ENCODE measurements around the gene ZNHIT3. TPM values are rescaled to one million over a fixed set of nuclear protein-coding genes. Genes with fewer than 3 reads are reported as not detected.

ZNHIT3 gene
- total RNA-seq, 6 experiments from 2014 or later: 11.2 to 16.6 (median 12.5) TPM

GRCh38 chr17:36529121-36529520 lies 42.6 kb downstream of the ZNHIT3 start:
- Histone ChIP-seq H3K4me3 (no peak overlapping the region), H3K27me3 (no peaks in the 10 kb centered on the region), H3K4me1 (peaks cover 0 to 4% (median 2%) of the 10 kb centered on the region in 4 donors), H3K9me3 (no peaks in the 10 kb centered on the region), H3K36me3 (peaks cover 0 to 52% (median 11%) of the 10 kb centered on the region in 4 donors), H3K27ac (no peak overlapping the region)
- no peak for TF ChIP-seq POLR2A (IDR thresholded peaks at IDR 0.05)
- TF ChIP-seq, protein P1, sequence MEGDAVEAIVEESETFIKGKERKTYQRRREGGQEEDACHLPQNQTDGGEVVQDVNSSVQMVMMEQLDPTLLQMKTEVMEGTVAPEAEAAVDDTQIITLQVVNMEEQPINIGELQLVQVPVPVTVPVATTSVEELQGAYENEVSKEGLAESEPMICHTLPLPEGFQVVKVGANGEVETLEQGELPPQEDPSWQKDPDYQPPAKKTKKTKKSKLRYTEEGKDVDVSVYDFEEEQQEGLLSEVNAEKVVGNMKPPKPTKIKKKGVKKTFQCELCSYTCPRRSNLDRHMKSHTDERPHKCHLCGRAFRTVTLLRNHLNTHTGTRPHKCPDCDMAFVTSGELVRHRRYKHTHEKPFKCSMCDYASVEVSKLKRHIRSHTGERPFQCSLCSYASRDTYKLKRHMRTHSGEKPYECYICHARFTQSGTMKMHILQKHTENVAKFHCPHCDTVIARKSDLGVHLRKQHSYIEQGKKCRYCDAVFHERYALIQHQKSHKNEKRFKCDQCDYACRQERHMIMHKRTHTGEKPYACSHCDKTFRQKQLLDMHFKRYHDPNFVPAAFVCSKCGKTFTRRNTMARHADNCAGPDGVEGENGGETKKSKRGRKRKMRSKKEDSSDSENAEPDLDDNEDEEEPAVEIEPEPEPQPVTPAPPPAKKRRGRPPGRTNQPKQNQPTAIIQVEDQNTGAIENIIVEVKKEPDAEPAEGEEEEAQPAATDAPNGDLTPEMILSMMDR (IDR thresholded peaks at IDR 0.05): no peak
- DNase-seq (no peak), ATAC-seq (no peak)
- intact Hi-C loops (cut with DNase I): no loop called here

DNA sequence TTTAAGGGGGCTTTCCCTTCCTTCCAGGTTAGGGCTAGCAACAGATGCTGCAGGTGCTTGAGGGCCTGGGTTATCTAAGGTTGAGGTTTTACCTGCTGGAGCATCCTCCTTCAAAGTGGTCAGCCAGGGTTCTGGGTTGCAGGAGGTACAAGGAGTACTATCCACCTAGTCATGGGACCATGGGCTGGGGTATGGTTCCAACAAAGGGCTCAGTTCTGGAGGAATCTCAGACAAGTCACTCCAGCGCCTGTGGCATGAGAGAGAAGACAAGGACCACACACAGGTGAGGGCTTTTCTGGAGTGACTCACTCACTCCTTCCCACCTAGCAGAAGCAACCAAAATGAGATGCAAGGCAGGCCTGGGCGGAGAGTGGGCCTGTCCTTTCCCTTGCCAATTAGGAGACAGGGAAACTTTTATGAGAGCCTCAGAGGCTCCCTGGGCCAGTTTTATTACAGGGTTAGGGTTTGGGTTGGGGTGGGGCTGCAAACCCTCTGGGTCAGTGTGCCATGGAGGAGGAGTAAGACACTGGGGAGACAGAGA lies 46.0 kb downstream of the ZNHIT3 start:
- Histone ChIP-seq H3K36me3 (peaks cover 0 to 24% (median 3%) of the 10 kb centered on the region in 4 donors), H3K27ac (no peak overlapping the region), H3K4me1 (peaks cover 0 to 7% (median 2%) of the 10 kb centered on the region in 4 donors), H3K27me3 (no peaks in the 10 kb centered on the region), H3K9me3 (no peaks in the 10 kb centered on the region), H3K4me3 (no peak overlapping the region)
- no peak for ATAC-seq
- intact Hi-C loops (cut with DNase I): loop anchor here in 1 of 2 donors (10.0 kb wide), 1 partner anchor 62 kb away; the partner anchor contains the start of gene DHRS11
- TF ChIP-seq, protein P1 (IDR thresholded peaks at IDR 0.05): no peak
- no peak for TF ChIP-seq POLR2A (IDR thresholded peaks at IDR 0.05)
- no CpG with 5 or more reads among the region's 2 CpGs for WGBS (ENCODE audit: insufficient coverage, low coverage, low lambda C conversion rate, missing lambda C conversion rate)
- DNase-seq: no peak

DNA sequence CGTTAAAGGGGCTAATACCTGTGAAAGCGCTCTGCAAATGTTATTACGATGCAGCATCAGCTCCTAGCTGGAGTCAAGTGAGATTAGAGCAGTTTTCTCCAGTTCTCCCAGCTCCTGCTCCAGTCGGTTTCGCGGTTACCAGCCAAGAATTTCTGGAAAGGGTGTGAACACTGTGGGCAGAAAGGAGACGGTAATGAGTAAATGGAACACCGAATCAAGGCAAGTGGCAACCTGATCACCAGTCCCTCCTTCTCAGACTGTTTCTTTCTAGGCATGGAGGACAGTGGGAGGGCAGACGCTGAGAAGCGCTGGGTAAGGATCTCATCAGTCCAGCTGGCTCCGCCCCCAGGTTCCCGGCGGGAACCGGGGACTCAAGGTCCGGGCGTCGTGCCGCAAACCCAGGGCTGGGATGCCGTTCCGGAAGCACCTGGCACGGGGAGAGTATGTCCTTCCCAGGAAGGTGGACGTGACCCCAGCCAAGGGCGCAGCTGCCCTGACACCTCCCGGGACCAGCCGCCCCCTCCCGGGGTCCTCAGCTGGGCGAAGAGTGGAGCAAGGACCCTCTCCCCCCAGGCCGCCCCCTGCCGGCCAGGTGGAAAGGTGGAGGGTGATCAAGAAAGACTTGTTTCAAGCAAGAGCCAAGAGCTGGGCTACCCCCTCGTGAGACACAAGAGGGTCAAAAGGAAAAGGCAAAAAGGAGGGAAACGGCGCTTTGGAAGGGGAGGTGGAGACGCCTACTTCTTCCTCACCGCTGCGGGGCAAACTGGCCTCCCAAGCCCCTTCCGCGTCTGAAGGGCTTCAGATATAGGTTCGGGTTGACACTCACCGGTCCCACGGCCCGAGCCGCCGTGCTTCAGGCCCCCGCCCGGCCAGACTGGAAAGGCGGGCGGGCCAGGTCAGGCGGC lies 47.7 kb downstream of the ZNHIT3 start:
- no peak for TF ChIP-seq POLR2A (IDR thresholded peaks at IDR 0.05)
- TF ChIP-seq, protein P1 (IDR thresholded peaks at IDR 0.05): peak; percentile 39 to 46 (median 42)
- no peaks in the 10 kb centered on the region for H3K9me3 ChIP-seq
- intact Hi-C loops (cut with DNase I): loop anchor here in 1 of 2 donors (10.0 kb wide), 1 partner anchor 61 kb away; the partner anchor contains the start of gene DHRS11
- WGBS (ENCODE audit: insufficient coverage, low coverage, low lambda C conversion rate, missing lambda C conversion rate): 18% methylated on average over 24 of the region's 48 CpGs
- H3K36me3 ChIP-seq: peaks cover 0 to 18% (median 2%) of the 10 kb centered on the region in 4 donors
- ATAC-seq (peak; percentile 42 to 61 (median 44)), DNase-seq (peak; percentile 74 to 76 (median 74))
- peak overlapping the region; percentile 64 to 95 (median 66) for H3K4me3 ChIP-seq
- peaks cover 0 to 7% (median 2%) of the 10 kb centered on the region in 4 donors for H3K4me1 ChIP-seq
- no peaks in the 10 kb centered on the region for H3K27me3 ChIP-seq
- H3K27ac ChIP-seq: peak overlapping the region; percentile 77 to 83 (median 81)

DNA sequence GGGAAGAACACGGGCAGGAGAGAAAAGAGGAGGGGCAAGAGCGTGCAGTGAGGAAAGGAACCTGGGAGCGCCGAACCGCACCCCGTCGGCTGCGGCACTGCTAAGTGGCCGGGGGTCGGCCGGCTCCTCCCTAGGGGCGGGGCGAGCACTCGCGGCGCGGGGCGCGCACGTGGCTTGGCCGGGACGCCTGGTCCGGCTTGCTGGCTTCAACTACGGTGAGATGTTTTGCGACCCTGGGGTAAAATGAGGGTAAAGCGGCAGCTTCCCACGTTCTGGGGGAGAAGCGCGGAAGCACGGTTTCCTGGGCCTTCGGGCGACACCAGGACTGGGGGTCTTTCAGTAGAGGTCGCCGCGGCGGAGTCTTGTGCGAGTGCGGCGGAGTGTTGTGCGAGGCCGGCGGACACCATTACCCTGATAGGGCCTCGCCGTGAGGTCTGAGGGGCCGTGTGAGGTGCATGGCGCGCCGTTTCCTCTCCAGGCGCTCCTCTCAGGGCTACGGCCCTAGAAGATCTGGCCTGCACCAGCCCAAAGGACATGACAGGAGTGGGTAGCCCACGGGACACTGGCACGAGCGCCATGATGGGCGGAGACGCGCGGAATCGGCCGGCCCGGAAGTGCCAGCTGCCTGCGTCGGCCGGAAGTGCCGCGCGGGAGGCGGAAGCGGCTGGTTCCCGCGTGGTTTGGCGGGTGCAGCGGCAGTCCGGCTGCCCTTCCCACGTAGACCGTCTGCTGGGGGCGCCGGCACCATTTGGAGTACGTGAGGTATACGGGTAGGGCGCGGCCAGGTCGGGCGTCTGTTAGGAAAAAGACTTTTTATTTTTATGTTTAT lies 48.6 kb downstream of the ZNHIT3 start, which contains the start of the genes MYO19 and PIGW:
Gene MYO19, minus strand, starts transcription at position 29 of the 829 bp plus-strand sequence. CDS start 2,330 bp downstream, outside the sequence.
Gene PIGW, plus strand, starts transcription at position 148 of the 829 bp plus-strand sequence. CDS start 2,115 bp downstream, outside the sequence.
- ATAC-seq (peak; percentile 88 to 96 (median 90)), DNase-seq (peak; percentile 91 to 93 (median 91))
- Histone ChIP-seq H3K4me1 (peaks cover 0 to 7% (median 2%) of the 10 kb centered on the region in 4 donors), H3K27me3 (no peaks in the 10 kb centered on the region), H3K4me3 (peak within 1 kb of the TSS; percentile 64 to 95 (median 66)), H3K9me3 (no peaks in the 10 kb centered on the region), H3K36me3 (peaks cover 0 to 17% (median 2%) of the 10 kb centered on the region in 4 donors), H3K27ac (peak within 1 kb of the TSS; percentile 77 to 83 (median 81))
- 0% methylated on average over 31 of the region's 83 CpGs for WGBS (ENCODE audit: insufficient coverage, low coverage, low lambda C conversion rate, missing lambda C conversion rate)
- TF ChIP-seq, protein P1 (IDR thresholded peaks at IDR 0.05): peak in 3 of 4 donors; percentile 6 to 36 (median 18)
- TF ChIP-seq POLR2A (IDR thresholded peaks at IDR 0.05): peak; percentile 83
- intact Hi-C loops (cut with DNase I): loop anchor here in 1 of 2 donors (10.0 kb wide), 1 partner anchor 60 kb away; the partner anchor contains the start of gene DHRS11

Data from right lobe of liver (tissue), 6 donors.